ENCODE measurements around the gene MFSD6.
A peak's percentile ranks its signal among the peaks of the same experiment; 100 is the strongest.

The MFSD6 gene

GRCh38 chr2:190440113-190440512 lies 32.0 kb downstream of the MFSD6 start:
- no peak overlapping the region for H3K27ac ChIP-seq
- TF ChIP-seq, protein P1, sequence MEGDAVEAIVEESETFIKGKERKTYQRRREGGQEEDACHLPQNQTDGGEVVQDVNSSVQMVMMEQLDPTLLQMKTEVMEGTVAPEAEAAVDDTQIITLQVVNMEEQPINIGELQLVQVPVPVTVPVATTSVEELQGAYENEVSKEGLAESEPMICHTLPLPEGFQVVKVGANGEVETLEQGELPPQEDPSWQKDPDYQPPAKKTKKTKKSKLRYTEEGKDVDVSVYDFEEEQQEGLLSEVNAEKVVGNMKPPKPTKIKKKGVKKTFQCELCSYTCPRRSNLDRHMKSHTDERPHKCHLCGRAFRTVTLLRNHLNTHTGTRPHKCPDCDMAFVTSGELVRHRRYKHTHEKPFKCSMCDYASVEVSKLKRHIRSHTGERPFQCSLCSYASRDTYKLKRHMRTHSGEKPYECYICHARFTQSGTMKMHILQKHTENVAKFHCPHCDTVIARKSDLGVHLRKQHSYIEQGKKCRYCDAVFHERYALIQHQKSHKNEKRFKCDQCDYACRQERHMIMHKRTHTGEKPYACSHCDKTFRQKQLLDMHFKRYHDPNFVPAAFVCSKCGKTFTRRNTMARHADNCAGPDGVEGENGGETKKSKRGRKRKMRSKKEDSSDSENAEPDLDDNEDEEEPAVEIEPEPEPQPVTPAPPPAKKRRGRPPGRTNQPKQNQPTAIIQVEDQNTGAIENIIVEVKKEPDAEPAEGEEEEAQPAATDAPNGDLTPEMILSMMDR (conservative IDR thresholded peaks at IDR 0.05): no peak
- no peak for TF ChIP-seq ZFX (IDR thresholded peaks at IDR 0.05)

DNA sequence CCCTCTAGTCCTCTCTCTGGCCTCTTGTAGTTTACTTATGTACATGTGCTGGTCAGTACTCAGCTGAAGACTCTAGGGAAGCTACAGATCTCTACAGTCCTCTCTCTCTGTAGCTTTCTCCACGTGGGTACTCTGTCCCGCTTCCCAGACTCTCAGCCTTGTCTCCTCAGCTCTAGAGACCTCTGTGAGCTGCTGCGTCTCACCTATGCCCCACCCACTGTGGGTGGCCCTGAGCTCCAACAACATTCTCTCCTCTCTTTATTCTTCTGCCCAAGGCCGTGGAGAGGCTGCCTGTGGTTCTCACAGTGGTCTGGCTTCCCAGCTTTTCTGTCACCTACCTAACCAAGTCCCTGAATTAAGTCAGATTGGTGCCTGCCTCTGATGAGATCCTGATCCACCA lies 33.4 kb downstream of the MFSD6 start:
- H3K27ac ChIP-seq: no peak overlapping the region
- TF ChIP-seq ZFX (IDR thresholded peaks at IDR 0.05): no peak
- TF ChIP-seq, protein P1 (conservative IDR thresholded peaks at IDR 0.05): no peak

- no peak for TF ChIP-seq ZFX (IDR thresholded peaks at IDR 0.05)
- TF ChIP-seq, protein P1 (conservative IDR thresholded peaks at IDR 0.05): no peak
- no peak overlapping the region for H3K27ac ChIP-seq
Observed at GRCh38 chr2:190443055-190443454, 34.9 kb downstream of the MFSD6 start.

DNA sequence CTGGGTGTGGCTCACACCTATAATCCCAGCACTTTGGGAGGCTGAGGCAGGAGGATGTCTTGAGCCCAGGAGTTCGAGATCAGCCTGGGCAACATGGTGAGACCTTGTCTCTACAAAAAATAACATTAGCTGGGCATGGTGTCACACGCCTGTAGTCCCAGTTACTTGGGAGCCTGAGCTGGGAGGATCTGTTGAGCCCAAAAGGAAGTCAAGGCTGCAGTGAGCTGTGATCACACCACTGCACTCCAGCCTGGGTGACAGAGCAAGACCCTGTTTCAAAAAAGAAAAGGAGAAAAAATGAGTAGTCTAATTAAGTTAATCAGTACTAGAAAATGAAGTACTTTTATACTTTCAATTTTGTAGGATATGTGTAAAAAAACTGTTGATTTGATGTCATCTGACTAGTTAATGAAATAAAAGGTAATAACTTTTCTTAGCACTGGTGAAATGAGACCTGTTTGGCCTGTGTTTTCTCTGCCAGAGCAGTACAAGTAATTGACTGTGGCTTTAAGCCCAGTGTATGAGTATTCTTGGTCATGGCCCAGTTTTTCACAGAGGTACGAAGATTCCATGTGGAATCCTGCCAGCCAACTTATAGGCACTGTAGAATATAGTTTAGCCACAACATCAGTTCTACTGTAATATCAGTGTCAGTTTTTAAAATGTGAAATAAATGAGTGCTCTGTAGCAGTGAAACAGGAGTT lies 35.8 kb downstream of the MFSD6 start:
- TF ChIP-seq, protein P1 (conservative IDR thresholded peaks at IDR 0.05): no peak
- TF ChIP-seq ZFX (IDR thresholded peaks at IDR 0.05): no peak
- H3K27ac ChIP-seq: peak overlapping the region; percentile 55

DNA sequence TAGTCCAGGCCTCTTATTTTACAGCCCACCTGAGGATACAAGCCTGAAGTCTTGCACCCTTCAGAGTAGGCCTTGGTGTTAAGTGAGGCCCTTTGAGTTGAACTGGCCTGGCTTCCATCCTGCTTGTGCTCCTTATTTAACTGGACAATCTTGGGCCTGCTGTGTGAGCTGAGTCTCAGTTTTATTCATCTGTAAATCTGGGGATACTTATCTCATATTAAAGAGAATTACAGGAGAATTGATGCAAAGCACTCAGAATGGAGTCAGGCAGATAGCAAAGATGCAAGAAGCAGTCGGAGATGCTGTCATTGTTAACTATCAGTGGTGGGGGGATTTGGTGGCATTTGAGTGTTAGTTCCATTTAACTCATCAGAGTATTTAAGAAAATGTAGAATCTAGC lies 36.8 kb downstream of the MFSD6 start:
- TF ChIP-seq, protein P1 (conservative IDR thresholded peaks at IDR 0.05): no peak
- H3K27ac ChIP-seq: no peak overlapping the region

- no peak overlapping the region for H3K27ac ChIP-seq
- no peak for TF ChIP-seq ZFX (IDR thresholded peaks at IDR 0.05)
- TF ChIP-seq, protein P1 (conservative IDR thresholded peaks at IDR 0.05): no peak
Observed at GRCh38 chr2:190446193-190446592, 38.0 kb downstream of the MFSD6 start.

GRCh38 chr2:190446750-190447516 lies 38.8 kb downstream of the MFSD6 start:
- TF ChIP-seq, protein P1 (conservative IDR thresholded peaks at IDR 0.05): no peak
- TF ChIP-seq ZFX (IDR thresholded peaks at IDR 0.05): no peak
- no peak overlapping the region for H3K27ac ChIP-seq
